Femur (tissue), 1 donor: Measurements from ENCODE around the gene SDK2.
"Not testable (repeated sequence)": the region's sequence is repeated elsewhere in the genome, so short reads cannot be mapped to it uniquely, and the experiment has no call there.

ENCODE experiments used
- DNase-seq: peaks from one replicate; pipeline ENCODE4 v3.0.0-alpha.2; 2017

SDK2 gene

GRCh38 chr17:73311781-73312641 lies 332.2 kb downstream of the SDK2 start, which contains the start of gene CDC42EP4:
TSS of gene CDC42EP4 (minus strand) at chr17:73312001. CDS start at chr17:73286500, 25,501 bp downstream.
- DNase-seq, result peak; percentile 98

DNA sequence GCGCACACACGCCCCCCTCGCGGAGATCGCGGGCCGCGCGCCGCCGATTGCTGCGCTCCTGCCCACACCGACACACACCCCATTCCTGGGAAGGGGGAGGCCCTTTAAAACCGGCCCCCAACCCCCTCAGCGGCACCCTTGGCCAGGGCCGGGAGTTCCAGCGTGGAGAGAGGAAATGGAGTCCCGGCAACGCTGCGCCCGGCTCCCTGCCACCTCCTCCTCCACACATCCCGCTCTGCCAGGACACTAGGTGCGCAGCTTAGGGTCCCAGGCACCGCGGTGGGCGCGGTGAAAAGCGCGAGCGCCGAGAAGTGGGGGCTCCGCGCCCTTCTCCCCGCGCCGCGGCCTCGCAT lies 332.8 kb downstream of the SDK2 start:
- DNase-seq, result no peak

GRCh38 chr17:73309727-73310596 lies 334.3 kb downstream of the SDK2 start:
- DNase-seq, result no peak

GRCh38 chr17:73308959-73309358 lies 335.3 kb downstream of the SDK2 start:
- not testable (repeated sequence) for DNase-seq

- peak; percentile 44 for DNase-seq
Observed at GRCh38 chr17:73308017-73308823, 336.0 kb downstream of the SDK2 start.

DNA sequence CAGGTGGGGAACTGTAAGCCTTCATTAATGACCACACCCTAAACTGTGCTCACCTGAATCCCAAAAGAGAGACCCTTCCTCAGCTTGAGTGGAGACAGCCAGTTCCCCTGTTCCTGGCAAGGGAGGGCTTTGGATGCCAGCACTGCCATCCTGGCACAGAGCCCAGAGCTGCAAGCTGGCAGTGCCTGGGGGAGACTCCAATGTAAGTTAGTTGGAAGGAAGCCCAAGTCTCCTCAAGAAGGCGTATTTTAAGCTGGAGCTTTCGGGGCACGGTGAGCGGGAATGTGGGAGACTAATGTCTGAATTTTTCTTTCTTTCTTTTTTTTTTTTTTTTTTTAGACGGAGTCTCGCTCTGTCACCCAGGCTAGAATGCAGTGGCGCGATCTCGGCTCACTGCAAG lies 337.1 kb downstream of the SDK2 start:
- DNase-seq, result peak; percentile 55

GRCh38 chr17:73305845-73306836 lies 338.1 kb downstream of the SDK2 start:
- no peak for DNase-seq

DNA sequence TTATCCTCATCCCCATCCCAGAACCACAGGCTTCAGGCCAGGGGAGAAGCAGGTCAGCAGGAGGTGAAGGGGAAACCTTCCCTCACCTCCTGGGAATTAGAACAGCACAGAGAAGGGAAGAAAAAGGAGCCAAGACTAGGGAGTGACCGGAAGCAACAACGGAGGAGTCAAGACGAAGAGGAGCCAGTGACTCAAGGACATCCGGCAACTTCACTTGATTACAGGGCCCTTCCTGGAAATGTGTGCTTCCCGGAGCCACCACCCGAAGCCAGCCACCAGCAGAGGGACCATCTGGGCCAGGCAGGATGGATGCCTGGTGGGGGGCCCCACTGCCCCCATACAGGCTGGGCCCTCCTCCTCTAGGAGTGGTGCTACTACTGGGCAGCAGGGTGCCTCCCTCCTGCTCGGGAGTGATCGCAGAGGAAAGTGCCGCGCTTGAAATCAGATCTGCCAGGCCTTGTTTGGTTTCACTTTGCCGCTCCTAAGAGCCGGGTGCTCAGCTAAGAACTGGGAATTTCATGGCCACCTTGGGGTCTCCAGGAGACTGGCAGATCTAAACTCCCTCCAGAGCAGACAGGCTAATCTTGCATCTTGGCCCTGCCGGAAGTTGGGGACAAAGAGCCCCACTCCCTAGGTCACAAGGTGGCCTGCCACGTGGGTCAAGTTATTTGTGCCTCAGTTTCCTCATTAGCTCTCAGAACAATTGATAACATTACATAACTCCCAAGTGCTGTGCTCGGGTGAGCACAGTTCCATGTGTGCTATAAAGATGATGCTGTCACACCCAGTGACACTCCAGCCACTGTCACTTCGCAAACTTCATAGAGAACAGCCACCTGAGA lies 339.1 kb downstream of the SDK2 start:
- peak; percentile 80 for DNase-seq

GRCh38 chr17:73304438-73304837 lies 339.8 kb downstream of the SDK2 start:
- DNase-seq, result no peak

- no peak for DNase-seq
Observed at GRCh38 chr17:73302189-73302588, 342.1 kb downstream of the SDK2 start.

GRCh38 chr17:73301369-73301768 lies 342.9 kb downstream of the SDK2 start:
- no peak for DNase-seq

DNA sequence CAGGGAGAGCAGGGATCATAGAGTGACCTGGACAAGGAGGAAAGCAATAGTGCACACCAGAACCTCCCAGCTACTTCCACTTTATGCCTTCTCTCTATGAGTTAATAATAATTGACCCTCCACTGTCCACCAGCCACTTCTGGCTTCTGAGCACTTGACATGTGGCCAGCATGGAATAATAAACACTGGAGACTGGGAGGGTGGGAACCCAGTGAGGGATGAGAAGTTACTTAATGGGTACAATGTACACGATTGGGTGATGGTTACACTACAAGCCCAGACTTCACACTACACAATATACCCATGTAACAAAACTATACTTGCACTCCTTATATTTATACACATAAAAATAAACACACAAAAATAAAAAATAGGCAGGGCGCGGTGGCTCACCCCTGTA lies 343.9 kb downstream of the SDK2 start:
- no peak for DNase-seq

DNA sequence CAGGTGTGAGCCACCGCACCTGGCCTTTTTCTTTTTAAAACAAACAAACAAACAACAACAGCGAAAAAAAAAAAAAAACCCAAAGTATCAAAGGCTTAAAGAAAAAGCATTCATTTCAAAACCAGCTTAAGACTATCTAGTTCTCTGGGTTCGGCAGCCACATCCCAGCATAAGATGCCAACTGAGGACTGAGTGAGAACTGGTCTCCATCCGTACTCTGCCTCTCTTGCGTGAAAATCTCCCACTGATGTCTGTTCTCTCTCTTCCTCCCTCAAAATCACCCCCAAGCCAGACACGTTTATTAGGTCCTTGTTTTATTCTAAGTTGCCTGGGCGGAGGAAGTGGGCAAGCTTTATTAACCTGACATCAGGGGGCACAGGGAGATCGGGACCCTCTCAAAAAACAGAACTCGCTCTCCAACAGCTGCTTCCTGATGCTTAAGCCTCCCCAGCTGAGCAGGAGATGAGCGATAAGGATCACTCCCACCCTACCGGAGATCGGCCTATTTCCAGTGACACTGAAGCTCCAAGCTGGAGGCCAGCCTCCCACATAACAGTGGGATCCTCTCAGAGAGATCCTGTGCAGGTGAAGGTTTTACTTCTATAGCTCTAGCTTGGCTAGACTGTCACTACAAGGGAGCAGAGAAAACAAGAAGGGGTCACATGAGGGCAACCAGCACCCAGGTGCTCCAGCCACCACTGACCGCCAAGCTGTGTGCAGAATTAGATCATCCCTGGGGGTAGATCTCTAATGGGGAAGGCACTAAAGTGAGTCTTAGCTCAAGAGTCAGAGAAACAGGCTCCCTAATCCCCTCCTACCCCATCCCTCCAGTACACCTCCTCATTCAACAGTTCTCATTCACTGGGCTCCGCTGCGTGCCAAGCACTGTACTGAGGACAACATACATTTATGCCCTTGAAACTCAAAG lies 346.0 kb downstream of the SDK2 start:
- no peak for DNase-seq

DNA sequence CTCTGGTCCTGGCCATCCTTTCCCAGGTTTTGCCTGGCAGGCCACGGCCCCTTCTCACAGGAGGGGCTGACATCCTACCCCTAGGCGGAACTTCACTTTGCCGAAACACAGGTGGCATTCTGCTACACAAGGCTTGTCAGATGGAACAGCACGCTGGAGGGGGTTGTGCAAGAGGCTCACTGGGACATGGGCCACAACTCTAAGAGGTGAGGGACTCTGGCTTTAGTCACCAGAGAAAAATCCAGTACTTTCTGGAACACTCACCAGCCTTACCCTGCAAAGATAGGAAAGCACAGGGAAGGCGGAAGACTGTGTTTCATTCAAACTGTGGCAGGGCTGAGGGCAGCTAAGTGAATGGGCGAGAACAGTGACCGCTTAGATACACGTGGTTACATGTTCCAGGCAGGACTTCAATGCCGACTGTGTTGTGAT lies 350.7 kb downstream of the SDK2 start:
- no peak for DNase-seq

DNA sequence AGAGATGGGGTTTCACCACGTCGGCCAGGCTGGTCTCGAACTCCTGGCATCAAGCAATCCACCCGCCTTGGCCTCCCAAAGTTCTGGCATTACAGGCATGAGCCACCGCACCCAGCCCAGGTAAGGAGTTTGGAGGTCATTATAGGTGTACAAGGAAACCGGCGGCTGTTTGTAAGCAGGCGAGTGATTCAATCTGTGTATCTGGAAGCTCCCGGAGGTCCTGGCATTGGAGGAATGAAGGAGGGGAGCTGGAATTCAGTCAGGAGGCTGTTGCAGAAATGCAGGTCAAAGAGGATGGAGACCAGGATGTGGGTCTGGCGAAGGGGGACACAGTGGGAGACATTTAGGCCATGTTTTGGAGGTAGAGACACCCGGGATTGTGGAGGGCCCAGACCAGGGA lies 351.2 kb downstream of the SDK2 start:
- no peak for DNase-seq

GRCh38 chr17:73292031-73292531 lies 352.2 kb downstream of the SDK2 start:
- peak; percentile 63 for DNase-seq

GRCh38 chr17:73291260-73291801 lies 352.9 kb downstream of the SDK2 start:
- DNase-seq, result peak; percentile 85

DNA sequence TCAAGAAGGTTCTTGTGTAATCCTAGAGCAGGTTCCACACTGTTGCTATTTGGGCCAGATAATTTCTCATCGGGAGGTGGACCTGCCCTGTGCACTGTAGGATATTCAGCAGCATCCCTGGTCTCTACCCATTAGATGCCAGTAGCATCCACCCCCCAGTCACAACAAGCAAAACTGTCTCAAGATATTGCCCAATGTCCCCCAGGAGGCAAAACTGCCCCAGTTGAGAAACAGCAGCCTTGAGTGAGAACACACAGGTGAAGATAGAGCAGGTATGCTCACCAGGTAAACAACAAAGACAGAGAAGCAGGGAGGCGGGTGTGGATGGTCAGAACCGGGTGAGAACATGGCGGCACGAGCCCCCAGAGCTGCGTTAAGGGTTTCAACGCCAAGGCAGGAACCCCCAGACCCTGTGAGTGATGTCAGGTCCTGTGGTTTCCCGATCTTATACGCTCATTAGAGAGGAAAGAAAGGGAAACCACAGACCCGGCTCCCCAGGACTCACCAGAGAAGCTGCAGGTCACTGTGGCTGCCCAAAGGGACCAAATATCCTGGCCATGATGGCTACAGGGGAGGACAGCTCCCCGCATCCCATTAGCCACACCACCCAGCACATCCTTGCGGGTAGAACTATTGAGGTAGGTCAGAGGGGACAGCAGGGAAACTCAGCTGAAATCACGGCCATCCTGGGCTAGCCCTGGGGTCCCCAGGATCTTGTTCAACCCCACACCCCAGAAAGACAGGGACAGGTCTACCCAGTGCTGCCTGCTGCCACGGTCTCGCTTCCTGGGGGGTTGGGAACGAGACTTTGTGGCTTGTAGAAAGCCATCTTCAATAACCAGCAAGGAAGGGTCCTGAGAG lies 353.6 kb downstream of the SDK2 start:
- no peak for DNase-seq
